ENCODE results near the gene HUWE1. TPM values are rescaled to one million over a fixed set of nuclear protein-coding genes. Genes with fewer than 3 reads are reported as not detected.

The HUWE1 gene
- 64.9 to 72.1 TPM (median 68.2 TPM) in 5 replicates for total RNA-seq (2022; extraction: Qiagen RNA extraction)

DNA sequence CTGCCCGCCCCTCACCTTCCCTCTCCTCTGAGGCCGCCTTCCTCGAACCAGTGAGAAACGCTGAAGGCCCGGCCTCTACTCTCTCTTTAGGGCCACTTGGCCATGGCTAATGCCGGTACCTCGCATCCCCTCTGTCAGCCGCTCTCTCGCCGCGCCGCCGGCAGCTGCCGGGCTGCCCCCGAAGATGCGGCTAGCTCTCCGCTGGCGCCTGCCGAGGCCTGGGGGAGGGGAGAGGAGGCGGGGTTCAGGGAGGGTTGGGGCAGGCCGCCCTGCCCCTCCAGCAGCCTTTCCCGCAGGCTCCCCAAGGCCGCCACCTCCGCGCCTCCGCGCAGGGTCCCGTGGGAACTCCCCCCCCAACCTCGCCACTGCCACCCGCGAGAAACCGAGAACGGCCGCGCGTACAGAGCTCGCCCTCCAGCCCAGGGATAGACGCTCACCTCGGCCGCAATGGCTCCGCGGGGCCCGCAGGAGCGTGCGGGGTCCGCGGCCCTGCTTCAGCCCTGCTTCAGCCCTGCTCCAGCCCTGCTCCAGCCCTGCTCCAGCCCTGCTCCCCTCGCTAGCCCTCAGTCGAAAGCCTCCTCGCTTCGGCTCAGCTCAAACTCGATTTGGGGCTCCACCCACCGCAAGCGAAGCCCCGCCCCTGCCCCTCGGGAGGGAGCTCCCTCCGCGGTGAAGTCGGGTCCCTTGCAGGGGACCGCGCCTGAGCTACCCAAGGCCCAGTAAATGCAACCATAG, at the start of gene HUWE1:
TSS of gene HUWE1 (minus strand) at position 569 of the 735 bp plus-strand sequence. CDS start 32,612 bp downstream, outside the sequence.

All from A549 treated with AZD2906 at 1 μM for 4 hours (cell line).